Measurements from ENCODE around the gene AFF3.
"Not testable (repeated sequence)": the region's sequence is repeated elsewhere in the genome, so short reads cannot be mapped to it uniquely, and the experiment has no call there.

Gene AFF3

DNA sequence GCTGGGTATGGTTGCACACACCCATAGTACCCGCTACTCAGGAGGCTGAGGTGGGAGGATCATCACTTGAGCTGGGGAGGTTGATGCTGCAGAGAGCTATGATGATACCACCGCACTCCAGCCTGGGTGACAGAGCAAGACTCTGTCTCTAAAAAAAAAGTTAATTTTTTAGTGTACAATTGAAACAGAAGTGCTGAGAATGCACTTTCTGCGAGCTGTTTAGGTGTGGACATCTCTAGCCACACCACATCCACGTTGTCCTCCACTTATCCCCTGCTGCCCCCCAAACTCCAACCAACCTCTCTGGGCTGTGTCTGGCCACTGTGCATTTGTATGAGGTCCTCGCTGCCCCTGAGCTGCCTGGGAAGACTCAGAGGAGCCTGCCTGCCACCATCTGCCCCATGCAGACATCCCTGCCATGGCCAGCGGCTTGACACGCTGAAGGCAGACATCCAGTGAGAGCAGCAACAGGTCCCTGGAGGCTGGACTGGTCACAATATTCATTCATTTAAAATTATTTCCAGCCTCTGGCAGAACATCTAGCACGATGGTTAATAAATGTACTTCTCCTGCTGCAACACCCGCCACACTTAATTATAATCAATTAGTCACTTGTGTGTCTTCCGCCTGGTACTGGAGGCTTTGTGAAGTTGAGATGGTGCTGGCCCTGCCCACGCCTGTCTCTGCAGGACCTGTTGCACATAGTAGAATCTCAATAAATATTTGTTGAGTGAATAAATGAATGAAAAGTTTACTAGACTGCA lies 3.7 kb upstream of the AFF3 start:
- no peak for DNase-seq (ENCODE audit: low read depth, low spot score)

- no peak for DNase-seq (ENCODE audit: low read depth, low spot score)
Measured at GRCh38 chr2:100143286-100143685, 896 bp upstream of the AFF3 start.

DNA sequence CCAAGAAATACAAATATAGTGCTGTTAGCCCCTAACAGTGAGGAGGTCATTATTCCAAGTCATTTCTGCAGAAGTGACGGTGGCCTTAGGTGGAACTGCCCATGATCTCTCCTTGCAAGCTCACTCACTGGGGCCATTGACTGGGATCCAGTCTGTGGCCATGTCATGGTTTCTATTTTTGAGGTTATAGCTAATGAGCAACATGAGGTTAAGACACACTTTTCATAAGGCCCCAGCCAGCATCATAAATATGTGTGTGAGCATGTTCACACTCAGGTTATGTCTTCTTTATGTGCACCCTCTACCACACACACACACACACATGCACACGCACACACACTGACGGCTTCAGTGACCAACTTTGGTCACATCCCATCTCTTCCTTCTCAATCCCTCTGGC lies 484 bp downstream of the AFF3 start:
- no peak for DNase-seq (ENCODE audit: low read depth, low spot score)

DNA sequence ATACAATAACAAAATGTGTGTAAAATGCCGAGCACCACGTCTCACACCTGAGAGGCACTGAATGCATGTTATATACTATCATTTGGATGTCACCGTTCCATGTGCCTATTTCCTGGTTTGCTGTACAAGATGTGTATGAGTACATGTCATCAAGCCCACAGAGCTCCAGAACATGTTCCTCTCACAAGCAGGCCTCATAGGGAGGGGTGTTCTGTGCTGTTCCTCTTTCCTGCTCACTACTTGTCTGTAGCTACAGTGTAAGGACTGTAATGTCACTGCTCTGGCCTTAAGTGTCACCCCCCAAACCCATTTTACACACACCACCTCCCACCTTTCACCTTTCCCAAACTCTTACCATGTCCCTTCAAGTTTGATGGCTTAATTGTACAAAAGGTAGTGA lies 1.8 kb downstream of the AFF3 start:
- DNase-seq (ENCODE audit: low read depth, low spot score): no peak

DNA sequence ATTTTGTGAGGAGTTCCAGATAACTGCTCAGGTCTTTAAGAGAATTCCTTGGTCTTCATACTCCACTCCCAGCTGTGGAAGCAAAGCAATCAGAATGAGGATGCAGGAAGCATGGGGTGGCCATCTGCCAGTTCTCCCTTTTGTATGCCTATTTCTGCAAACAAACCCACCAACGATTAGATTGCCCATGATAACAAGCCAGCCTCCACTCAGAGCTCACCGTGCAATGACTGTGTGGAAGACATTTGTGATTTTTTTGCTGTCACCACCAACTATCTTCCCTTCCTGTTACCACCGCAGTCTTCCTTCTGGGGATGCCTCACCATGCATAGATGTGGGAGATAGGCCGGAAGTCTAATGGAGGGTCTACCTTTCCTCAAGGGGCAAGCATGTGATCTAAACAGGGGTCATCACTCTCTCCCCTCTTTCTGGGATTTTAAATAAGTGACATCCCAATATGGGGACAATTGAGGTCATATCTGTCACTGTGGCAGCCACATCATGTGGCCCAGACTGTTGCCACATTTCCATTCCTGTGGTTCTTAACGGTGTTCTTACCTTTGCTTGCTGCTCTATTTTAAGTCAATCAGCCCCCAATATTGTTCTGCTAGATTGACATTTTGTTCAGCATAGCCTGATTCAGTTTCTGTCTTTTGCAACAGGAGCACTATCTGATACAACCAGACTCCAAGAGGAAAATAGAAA lies 4.4 kb downstream of the AFF3 start:
- no peak for DNase-seq (ENCODE audit: low read depth, low spot score)

DNA sequence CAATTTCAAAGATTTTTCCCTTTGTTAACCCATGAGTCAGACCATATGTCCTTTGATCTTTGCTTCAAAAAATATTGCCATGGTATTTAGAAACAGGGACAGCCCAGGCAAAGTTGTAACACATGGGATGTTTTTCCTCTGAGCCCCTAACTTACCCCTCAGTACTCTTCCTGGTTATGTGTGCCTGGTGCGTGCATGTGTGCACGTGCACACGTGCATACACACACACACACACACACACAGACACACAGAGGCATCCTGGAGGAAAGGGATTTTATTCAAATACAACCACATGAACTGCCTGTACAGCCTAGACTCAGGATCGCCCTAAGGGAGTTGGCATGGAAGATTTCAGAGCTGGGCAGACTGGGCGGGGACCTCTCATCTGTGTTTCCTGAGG lies 5.1 kb downstream of the AFF3 start:
- no peak for DNase-seq (ENCODE audit: low read depth, low spot score)

DNA sequence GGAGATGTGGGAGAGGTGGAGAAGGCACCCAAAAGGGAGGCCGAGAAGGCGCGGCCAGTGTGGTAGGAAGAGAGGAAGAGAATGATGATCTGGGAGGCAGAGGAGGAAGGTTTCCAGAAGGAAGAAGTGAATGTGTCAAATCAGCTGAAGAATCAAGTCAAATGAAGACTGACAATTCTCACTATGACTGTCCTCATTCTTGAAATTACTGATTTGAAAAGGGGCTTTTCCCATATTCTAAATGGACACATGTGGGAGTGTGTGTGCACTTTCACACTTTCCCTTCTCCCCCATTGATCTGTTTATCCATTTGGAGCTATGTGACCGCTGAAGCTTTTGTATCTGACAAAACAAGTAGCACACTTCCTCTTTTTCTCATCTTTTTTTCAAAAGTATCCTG lies 6.1 kb downstream of the AFF3 start:
- DNase-seq (ENCODE audit: low read depth, low spot score): no peak

GRCh38 chr2:100135415-100135814 lies 7.0 kb downstream of the AFF3 start:
- no peak for DNase-seq (ENCODE audit: low read depth, low spot score)

- DNase-seq (ENCODE audit: low read depth, low spot score): no peak
Measured at GRCh38 chr2:100130595-100131391, 11.6 kb downstream of the AFF3 start.

- no peak for DNase-seq (ENCODE audit: low read depth, low spot score)
Measured at GRCh38 chr2:100126897-100127401, 15.4 kb downstream of the AFF3 start.

- no peak for DNase-seq (ENCODE audit: low read depth, low spot score)
Measured at GRCh38 chr2:100126201-100126600, 16.2 kb downstream of the AFF3 start.

DNA sequence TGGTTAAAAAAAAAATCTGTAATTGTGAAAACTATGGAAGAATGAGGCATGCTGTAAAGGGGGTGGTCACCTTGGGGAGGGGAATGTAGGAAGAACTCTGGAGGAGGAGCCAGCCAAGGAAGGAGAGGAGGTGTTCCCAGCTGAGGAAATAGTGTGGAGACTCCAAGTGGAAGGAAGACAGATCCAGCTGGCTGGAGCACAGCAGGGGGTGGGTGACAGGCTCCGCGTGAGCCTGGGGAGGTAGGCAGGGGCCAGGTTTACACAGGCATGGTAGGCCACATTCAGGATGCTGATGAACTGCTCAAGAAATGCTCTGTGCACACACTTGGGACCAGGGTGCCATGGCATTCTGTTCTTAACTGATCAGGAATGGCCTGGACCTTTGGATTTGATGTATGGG lies 16.8 kb downstream of the AFF3 start:
- no peak for DNase-seq (ENCODE audit: low read depth, low spot score)

DNA sequence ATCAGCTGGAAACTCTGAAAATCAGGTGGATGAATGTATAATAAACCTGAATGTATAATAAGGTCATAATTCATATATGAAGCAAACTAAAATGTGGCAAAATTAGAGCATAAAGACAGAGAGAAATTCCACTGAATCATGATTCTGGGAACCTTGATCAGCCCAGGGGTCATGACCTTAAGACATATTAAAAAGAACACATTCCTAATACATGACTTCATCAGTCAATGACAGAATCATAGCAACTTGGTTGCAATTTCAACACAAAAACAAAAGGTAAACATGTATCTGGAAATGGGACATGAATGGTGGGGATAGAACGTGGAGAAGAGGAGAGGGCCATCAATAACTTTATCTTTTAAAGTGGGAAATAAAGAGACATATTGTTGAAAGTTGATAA lies 17.6 kb downstream of the AFF3 start:
- DNase-seq (ENCODE audit: low read depth, low spot score): no peak

- no peak for DNase-seq (ENCODE audit: low read depth, low spot score)
Measured at GRCh38 chr2:100121124-100121718, 21.2 kb downstream of the AFF3 start.

DNA sequence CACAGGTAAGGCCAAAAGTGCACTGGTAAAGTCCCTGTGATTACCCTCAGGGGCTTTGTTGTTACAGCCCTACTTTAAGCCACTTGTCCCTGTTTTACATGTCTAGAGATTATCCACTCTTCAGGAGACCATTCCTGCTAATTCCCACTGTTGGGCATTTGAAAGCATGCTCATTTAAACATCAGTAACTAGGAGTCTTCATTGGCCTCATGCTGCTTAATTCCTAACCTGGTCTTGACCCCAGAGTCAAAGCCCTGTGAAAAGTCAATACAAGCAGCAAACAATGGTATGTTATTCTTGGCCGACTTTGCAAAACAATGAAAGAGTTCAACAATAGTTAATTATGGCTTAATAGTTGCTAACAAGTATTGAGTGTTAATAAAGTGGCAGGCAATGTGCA lies 23.2 kb downstream of the AFF3 start:
- DNase-seq (ENCODE audit: low read depth, low spot score): peak; percentile 15

GRCh38 chr2:100113990-100114433 lies 28.4 kb downstream of the AFF3 start:
- no peak for DNase-seq (ENCODE audit: low read depth, low spot score)

DNA sequence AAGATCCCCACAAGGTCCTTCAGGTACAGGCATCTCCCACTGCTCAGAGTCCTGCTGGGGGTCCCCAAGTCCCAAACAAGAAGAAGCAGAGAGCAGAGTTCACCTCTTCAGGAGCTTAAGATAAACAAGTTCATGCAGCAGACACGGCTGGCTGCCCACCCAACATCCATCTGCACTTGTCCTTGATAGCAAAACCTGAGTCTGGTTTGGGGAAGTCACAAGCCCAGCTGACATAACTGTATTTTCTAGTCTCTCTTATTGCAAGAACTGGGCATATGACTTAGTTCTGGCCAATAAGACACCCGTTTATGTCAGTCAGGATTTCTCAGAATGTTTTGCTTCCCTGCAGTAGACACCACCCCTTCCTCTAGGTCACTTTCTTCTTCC lies 31.8 kb downstream of the AFF3 start:
- DNase-seq (ENCODE audit: low read depth, low spot score): no peak

GRCh38 chr2:100109986-100110613 lies 32.3 kb downstream of the AFF3 start:
- peak; percentile 8 for DNase-seq (ENCODE audit: low read depth, low spot score)

DNA sequence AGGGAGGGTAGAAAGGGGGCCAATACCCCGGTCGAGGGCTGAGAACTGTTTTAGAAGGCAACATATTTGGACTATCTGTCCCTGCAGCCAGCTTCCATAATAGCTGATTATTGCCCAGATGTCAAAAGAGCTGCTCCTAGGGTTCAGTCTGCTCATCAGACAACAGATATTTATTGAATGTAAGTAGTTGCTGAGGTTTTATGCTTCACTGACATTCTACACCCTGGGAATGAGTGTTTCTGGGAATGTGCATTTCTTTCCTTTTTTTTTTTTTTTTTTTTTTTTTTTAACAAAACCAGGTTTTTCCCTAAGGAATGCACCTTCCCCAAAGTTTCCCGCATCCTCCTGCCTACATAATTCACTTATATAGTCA lies 33.8 kb downstream of the AFF3 start:
- not testable (repeated sequence) for DNase-seq (ENCODE audit: low read depth, low spot score)

DNA sequence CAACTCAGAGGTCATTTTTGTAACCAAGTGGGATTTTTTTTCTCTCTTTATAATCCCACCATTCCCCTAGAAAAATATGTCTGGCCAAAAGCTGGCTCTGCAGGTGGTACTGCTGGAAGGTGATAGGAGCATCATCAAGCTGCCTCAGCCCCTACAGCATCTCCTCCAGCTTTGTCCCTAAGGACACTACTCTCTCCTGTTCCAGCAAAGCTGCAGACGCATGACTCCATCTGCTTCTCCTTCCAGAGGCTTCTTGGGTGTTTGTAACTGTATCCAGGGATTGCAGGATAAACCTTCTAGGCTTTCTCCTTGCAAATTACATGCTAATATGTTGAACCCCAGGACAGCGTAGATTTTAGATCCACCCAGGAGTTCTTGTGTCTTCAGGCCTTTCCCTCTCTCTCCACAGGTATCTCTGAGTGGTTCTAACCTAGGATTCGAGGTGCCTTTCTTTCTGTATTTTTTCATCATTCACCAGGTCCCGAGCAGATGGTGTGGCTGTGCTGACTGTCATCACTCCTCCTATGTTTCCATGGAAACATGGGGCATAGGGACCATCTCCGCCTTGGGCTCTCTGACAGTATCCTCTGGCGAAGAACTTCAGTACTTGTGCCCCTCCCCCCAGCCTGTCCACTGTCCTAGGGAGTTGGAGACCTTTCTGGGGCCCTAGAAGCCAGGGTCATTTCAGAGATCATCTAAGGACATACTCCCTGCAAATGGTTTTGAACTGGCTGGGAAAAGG lies 34.3 kb downstream of the AFF3 start:
- DNase-seq (ENCODE audit: low read depth, low spot score): no peak

GRCh38 chr2:100107440-100107839 lies 35.0 kb downstream of the AFF3 start:
- no peak for DNase-seq (ENCODE audit: low read depth, low spot score)
